MG63 (cell line): ENCODE results near the gene OS9. TPM values are rescaled to one million over a fixed set of nuclear protein-coding genes. Genes with fewer than 3 reads are reported as not detected.
A peak's percentile ranks its signal among the peaks of the same experiment; 100 is the strongest.
"Not testable (repeated sequence)": the region's sequence is repeated elsewhere in the genome, so short reads cannot be mapped to it uniquely, and the experiment has no call there.

Source experiments
- DNase-seq: peaks from one replicate; pipeline ENCODE4 v3.0.0-alpha.2; 2020
- H3K27me3 ChIP-seq: fragments of 250-450 bp; sonication (Bioruptor Pico); 2 replicates; pipeline ENCODE4 v1.5.1; 2020; ENCODE audit warnings: mild to moderate bottlenecking, moderate library complexity
- H3K36me3 ChIP-seq: fragments of 250-450 bp; sonication (Bioruptor Pico); 2 replicates; pipeline ENCODE4 v1.5.1; 2020; ENCODE audit warnings: mild to moderate bottlenecking, moderate library complexity
- H3K4me3 ChIP-seq: fragments of 250-450 bp; sonication (Bioruptor Pico); 2 replicates; pipeline ENCODE4 v1.5.1; 2020; ENCODE audit warnings: mild to moderate bottlenecking, moderate library complexity
- H3K9me3 ChIP-seq: fragments of 250-450 bp; sonication (Bioruptor Pico); 2 replicates; pipeline ENCODE4 v1.5.1; 2020; ENCODE audit warnings: mild to moderate bottlenecking, moderate library complexity
- total RNA-seq: library from RNA; depleted of rRNA; stranded (reverse); fragments of >200 nt; shearing (Covaris generic); gene quantifications from 2 replicates; pipeline ENCODE4 v1.2.3, GENCODE V29; 2014; ENCODE audit warnings: low replicate concordance

The OS9 gene
- total RNA-seq, 1 experiment from 2014 or later, result 139 TPM

DNA sequence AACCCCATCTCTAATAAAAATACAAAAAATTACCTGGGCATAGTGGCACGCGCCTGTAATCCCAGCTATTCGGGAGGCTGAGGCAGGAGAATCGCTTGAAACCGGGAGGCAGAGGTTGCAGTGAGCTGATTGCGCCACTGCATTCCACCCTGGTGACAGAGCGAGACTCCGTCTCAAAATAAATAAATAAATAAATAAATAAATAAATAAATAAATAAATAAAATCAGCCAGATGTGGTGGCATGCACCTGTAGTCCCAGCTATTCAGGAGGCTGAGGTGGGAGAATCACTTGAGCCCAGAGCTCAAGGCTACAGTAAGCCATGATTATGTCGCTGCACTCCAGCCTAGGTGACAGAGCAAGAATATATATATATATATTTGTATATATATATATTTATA, 16.0 kb upstream of the OS9 start:
- H3K9me3 ChIP-seq, DNase-seq, H3K36me3 ChIP-seq, H3K27me3 ChIP-seq, H3K4me3 ChIP-seq: not testable (repeated sequence)

DNA sequence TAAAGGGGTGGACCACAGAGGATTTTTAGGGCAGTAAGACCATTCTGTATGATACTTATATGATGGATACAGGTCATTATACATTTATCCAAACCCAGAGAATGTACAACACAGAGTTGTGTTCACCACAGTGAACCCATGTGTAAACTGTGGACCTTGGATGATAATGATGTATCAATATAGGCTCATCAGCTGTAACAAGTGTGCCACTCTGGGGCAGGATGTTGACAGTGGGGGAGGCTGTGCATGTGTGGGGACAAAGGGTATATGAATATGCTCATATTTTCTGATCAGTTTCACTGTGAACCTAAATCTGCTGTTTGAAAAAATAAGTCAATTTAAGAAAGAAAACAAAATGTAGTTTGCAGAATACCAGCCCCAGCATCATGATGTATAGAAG, 14.2 kb upstream of the OS9 start:
- H3K9me3 ChIP-seq, result 0 out of 2 replicates have a peak, but pooled peaks cover 2% of the 10 kb centered on the region
- H3K4me3 ChIP-seq, result no peak overlapping the region
- no peaks in the 10 kb centered on the region for H3K36me3 ChIP-seq
- peaks cover 11% of the 10 kb centered on the region for H3K27me3 ChIP-seq
- no peak for DNase-seq

DNA sequence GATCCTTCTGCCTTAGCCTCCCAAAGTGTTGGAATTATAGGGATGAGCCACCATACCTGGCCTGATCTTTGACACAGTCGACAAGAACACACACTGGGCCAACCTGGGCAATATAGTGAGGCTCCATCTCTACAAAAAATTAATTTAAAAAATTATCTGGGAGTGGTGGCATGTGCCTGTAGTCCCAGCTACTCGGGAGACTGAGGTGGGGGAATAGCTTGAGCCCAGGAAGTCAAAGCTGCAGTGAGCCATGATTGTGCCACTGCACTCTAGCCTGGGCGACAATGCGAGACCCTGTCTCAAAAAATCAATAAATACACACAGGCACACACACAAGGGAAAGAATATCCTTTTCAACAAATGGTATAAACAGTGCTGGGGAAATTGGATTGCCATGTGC, 6.1 kb upstream of the OS9 start:
- peaks cover 33% of the 10 kb centered on the region for H3K27me3 ChIP-seq
- no peaks in the 10 kb centered on the region for H3K36me3 ChIP-seq
- no peak overlapping the region for H3K4me3 ChIP-seq

DNA sequence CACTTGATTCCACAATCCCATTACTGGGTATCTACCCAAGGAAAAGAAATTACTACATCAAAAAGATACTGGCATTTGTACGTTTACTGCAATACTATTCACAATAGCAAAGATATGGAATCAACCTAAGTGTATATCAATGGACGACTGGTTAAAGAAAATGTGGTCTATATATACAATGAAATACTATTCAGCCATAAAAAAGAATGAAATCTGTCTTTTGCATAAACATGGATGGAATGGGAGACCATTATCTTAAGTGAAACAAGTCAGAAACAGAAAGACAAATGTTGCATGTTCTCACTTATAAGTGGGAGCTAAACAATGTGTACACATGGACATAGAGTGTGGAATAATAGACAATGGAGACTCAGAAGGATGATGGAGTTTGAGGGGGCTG, 5.0 kb upstream of the OS9 start:
- Histone ChIP-seq H3K27me3 (peaks cover 32% of the 10 kb centered on the region), H3K36me3 (no peaks in the 10 kb centered on the region), H3K9me3 (peaks cover 5% of the 10 kb centered on the region; the same call in 1 of the 2 replicates), H3K4me3 (no peak overlapping the region)
- no peak for DNase-seq

More for the DNA sequence above, 6.1 kb upstream of the OS9 start:
- DNase-seq, result no peak
- peaks cover 5% of the 10 kb centered on the region; the same call in 1 of the 2 replicates for H3K9me3 ChIP-seq

DNA sequence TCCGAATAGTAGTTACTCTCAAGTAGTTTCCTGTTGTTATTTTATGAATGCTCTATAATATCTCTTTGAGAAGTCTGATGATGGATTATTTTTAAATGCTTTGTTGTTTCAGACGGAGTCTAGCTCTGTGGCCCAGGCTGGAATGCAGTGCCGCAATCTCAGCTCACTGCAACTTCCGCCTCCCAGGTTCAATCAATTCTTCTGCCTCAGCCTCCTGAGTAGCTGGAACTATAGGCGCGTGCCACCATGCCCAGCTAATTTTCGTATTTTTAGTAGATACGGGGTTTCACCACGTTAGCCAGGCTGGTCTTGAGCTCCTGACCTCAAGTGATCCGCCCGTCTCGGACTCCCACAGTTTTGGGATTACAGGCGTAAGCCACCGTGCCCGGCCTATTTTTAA, 1.4 kb upstream of the OS9 start:
- H3K4me3 ChIP-seq, result no peak overlapping the region
- H3K27me3 ChIP-seq, result peaks cover 13% of the 10 kb centered on the region
- peaks cover 8% of the 10 kb centered on the region for H3K36me3 ChIP-seq
- H3K9me3 ChIP-seq, result peaks cover 3% of the 10 kb centered on the region; the same call in 1 of the 2 replicates
- no peak for DNase-seq

DNA sequence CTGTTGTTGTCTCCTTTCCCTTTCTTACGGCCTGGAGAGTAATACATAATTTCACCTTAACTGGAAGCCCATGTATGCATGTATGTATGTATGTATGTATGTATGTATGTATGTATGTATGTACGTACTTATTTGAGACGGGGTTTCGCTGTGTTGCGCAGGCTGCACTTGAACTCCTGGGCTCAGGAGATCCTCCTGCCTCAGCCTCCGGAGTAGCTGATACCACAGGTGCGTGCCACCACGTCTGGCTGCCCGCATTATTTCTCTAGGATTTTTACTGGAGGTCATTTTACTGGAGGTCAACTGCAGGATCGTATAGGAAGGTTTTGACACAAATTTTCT, 644 bp upstream of the OS9 start:
- no peak for DNase-seq
- Histone ChIP-seq H3K4me3 (peak overlapping the region; percentile 22), H3K9me3 (peaks cover 3% of the 10 kb centered on the region; the same call in 1 of the 2 replicates)

DNA sequence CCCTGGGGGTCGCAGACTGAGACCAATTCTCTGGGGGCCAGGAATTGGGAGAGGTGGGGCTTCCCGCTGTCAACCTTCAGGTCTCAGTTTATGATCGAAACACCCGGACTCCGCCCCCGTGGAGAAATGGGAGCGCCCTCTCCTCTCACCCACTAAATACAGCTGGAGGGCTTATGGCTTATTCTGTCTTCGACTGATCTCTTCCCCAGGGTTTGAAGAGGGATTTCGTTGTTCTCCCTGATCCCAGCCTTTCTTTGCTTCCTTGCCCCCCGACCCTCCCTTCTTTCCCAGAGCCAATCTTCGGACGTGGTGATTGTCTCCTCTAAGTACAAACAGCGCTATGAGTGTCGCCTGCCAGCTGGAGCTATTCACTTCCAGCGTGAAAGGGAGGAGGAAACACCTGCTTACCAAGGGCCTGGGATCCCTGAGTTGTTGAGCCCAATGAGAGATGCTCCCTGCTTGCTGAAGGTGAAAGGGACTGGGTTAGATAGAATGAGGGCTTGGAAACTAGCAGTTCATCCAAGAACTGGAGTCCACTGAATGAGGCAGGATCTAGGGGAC, 607 bp downstream of the OS9 start:
- peaks cover 3% of the 10 kb centered on the region; the same call in 1 of the 2 replicates for H3K9me3 ChIP-seq
- H3K27me3 ChIP-seq, result peaks cover 5% of the 10 kb centered on the region; the same call in 1 of the 2 replicates
- H3K36me3 ChIP-seq, result peaks cover 8% of the 10 kb centered on the region
- DNase-seq, result peak; percentile 4
- peak overlapping the region; percentile 96 for H3K4me3 ChIP-seq

More for the DNA sequence above, 644 bp upstream of the OS9 start:
- H3K36me3 ChIP-seq, result peaks cover 8% of the 10 kb centered on the region
- peaks cover 13% of the 10 kb centered on the region for H3K27me3 ChIP-seq

DNA sequence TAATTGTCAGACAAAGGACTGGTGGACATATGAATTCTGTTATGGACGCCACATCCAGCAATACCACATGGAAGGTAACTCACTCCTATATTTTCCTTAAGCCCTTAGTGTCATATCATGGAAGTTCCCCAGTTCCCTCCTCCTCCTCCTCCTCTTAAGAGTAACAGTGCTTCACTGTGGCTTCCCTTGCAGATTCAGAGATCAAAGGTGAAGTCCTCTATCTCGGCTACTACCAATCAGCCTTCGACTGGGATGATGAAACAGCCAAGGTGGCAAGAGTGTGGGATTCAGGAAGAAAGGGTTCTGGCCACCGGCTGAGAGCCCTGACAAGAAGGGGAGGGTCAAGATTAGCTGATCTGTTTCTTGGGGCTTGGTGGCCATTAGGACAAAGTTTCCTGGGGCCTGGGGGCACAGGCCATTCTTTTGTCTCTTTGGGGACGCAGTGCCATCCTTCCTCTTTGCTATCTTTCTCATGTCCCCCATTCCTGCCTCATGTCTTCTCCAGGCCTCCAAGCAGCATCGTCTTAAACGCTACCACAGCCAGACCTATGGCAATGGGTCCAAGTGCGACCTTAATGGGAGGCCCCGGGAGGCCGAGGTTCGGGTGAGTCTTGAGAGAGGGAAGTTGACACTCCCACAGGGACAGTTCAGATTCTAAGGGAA, 2.0 kb downstream of the OS9 start:
- Histone ChIP-seq H3K27me3 (no peaks in the 10 kb centered on the region), H3K9me3 (peaks cover 3% of the 10 kb centered on the region; the same call in 1 of the 2 replicates), H3K36me3 (peaks cover 8% of the 10 kb centered on the region), H3K4me3 (no peak overlapping the region)
- DNase-seq, result no peak

DNA sequence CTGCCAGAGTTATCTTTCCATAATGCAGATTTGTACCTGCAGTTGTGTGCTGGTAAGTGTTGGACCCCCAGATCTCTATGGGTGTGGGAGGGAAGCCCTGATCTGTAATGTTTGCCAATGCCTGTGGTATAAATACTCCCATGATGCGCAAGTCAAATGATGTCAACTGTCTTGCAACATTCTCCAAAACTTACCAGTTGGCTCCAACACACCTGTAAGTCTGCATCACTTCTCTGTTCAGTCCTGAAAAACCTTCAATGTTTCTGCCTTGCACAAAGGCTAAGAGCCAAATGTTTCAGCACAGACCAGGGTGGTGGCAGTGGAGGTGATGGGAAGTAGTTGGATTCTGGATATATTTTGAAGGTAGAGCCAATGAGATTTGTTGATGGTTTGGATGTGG, 3.1 kb downstream of the OS9 start:
- Histone ChIP-seq H3K4me3 (no peak overlapping the region), H3K36me3 (peaks cover 8% of the 10 kb centered on the region), H3K9me3 (no peaks in the 10 kb centered on the region), H3K27me3 (no peaks in the 10 kb centered on the region)
- DNase-seq, result no peak

DNA sequence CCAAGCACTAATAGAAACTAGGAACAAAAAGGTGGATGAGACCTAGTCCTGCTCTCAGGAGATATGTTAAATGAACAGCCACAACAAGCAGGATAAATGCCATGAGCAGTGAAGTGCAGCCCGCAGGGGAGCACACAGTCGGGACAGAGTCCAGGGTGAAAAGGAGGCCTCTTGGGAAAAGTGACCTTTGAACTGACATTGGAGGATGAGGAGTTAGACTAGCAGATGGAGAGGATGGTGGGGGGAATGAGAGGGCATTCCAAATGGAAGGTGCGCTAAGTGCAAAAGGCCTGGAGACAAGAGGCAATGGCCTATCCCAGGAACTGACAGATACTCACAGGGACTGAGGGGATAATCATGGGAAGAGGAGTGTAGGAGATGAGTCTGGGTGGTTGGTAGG, 4.5 kb downstream of the OS9 start:
- Histone ChIP-seq H3K9me3 (no peaks in the 10 kb centered on the region), H3K27me3 (no peaks in the 10 kb centered on the region), H3K36me3 (peaks cover 10% of the 10 kb centered on the region), H3K4me3 (no peak overlapping the region)
- no peak for DNase-seq

DNA sequence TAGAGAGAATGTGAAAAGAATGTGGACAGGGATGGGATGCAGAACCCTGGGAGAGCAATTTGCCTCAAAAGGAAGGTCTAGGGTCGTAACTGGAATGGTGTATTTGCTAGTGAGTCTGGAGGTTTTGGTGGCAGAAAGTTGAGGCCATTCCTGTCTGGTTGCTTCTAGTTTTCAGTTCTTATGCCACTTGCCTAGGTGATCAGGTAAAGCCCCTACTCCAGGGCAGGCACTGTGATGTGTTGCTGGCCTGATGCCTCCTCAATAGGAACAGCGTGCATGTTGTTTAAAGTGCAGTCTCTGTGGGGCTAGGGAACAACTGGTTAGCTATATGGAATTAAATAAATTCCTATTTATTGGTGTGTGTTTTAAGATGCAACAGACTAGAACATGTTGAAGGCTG, 6.4 kb downstream of the OS9 start:
- no peaks in the 10 kb centered on the region for H3K27me3 ChIP-seq
- H3K9me3 ChIP-seq, result 0 out of 2 replicates have a peak, but pooled peaks cover 2% of the 10 kb centered on the region
- no peak overlapping the region for H3K4me3 ChIP-seq
- H3K36me3 ChIP-seq, result peaks cover 13% of the 10 kb centered on the region
- no peak for DNase-seq

DNA sequence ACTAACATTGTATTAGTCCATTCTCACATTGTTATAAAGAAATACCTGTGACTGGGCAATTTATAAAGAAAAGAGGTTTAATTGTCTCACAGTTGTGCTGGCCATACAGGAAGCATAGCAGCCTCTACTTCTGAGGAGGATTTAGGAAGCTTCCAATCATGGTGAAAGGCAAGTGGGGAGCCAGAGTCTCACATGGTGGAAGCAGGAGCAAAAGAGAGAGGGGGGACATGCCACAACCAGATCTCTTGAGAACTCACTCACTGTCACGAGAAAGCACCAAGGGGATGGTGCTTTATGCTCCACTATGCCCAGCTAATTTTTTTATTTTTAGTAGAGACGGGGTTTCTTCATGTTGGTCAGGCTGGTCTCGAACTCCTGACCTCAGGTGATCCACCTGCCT, 13.3 kb downstream of the OS9 start:
- DNase-seq, result no peak
- Histone ChIP-seq H3K27me3 (no peaks in the 10 kb centered on the region), H3K4me3 (no peak overlapping the region), H3K9me3 (peaks cover 4% of the 10 kb centered on the region; the same call in 1 of the 2 replicates), H3K36me3 (peaks cover 8% of the 10 kb centered on the region)

DNA sequence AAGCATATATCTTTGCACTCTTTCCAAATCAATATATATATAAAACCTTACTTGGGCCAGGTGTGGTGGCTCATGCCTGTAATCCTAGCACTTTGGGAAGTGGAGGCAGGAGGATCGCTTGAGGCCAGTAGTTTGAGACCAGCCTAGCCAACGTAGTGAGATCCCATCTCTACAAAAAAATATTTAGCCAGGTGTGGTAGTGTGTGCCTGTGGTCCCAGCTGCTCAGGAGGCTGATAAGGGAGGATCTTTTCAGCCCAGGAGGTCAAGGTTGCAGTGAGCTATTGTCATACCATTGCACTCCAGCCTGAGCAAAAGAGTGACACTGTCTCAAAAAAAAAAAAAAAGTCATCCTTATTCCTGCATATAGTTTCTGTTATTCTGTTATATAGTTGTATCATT, 14.4 kb downstream of the OS9 start:
- Histone ChIP-seq H3K4me3 (no peak overlapping the region), H3K36me3 (peaks cover 7% of the 10 kb centered on the region), H3K27me3 (no peaks in the 10 kb centered on the region), H3K9me3 (peaks cover 4% of the 10 kb centered on the region; the same call in 1 of the 2 replicates)
- no peak for DNase-seq

DNA sequence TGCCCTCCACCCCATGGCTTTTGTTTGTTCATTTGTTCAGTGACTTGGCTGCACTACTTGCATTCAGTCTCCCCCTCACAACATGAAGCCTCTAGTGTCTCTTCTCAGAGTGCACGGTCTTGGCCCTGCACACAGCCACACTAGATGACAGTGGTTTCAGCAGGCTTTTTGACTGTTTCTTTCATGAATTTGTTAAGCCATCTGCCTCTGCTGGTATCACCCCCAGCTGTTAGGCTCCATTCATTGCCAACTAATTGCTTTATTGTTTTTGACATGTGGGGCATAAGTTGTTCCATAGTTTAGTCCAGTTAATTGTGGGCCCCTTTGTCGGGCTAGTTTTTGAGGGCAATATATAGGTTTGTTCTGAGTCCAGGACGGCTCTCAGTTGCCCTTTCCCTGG, 18.8 kb downstream of the OS9 start:
- Histone ChIP-seq H3K27me3 (no peaks in the 10 kb centered on the region), H3K9me3 (peaks cover 2% of the 10 kb centered on the region; the same call in 1 of the 2 replicates)
- DNase-seq, result no peak

DNA sequence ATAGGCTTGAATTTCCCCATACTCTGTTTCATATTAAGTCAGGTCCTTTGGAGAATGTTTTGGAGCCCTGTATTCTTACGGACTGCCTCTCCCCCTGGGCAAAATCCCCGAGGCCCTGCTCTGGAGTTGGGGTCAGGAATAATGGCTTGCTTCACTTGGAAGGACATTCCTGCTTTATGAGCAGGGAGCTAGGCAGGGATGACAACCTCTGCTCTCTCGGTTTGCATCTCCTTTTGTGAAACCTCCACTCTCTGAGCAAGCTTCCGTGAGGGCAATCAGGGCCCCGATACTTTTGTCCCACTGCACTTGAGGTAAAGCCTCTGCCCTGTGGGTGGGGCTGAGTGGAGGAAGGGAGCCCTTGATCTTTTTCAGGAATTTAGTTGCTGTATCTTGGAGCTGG, 19.3 kb downstream of the OS9 start:
- peaks cover 7% of the 10 kb centered on the region for H3K36me3 ChIP-seq
- H3K9me3 ChIP-seq, result peaks cover 2% of the 10 kb centered on the region; the same call in 1 of the 2 replicates
- DNase-seq, result no peak
- H3K27me3 ChIP-seq, result no peaks in the 10 kb centered on the region
- no peak overlapping the region for H3K4me3 ChIP-seq

More for the DNA sequence above, 18.8 kb downstream of the OS9 start:
- Histone ChIP-seq H3K4me3 (no peak overlapping the region), H3K36me3 (peaks cover 7% of the 10 kb centered on the region)

DNA sequence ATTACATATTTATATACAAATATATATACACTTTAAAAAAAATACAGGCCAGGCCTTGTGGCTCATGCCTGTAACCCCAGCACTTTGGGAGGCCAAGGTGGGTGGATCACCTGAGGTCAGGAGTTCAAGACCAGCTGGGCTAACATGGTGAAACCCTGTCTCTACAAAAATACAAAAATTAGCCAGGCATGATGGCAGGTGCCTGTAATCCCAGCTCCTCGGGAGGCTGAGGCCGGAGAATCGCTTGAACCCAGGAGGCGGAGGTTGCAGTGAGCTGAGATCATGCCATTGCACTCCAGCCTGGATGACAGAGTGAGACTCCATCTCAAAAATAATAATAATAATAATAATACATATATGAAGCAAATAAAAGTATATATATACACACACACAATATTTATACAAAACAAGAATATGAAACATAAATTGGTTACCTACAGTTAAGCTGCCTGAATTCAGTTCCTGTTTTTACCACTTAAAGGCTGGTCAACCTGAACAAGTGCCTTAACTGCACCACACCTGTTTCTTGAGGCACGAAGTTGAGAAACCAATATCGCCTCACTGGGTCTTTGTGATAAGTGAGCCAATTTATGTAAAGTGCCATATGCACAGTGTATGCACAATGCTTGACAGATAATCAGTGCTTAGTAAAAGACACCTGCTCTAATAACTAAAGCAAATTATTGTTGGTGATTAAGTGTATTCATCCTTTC, 21.3 kb downstream of the OS9 start:
- not testable (repeated sequence) for H3K4me3 ChIP-seq, DNase-seq, H3K36me3 ChIP-seq, H3K9me3 ChIP-seq, H3K27me3 ChIP-seq

DNA sequence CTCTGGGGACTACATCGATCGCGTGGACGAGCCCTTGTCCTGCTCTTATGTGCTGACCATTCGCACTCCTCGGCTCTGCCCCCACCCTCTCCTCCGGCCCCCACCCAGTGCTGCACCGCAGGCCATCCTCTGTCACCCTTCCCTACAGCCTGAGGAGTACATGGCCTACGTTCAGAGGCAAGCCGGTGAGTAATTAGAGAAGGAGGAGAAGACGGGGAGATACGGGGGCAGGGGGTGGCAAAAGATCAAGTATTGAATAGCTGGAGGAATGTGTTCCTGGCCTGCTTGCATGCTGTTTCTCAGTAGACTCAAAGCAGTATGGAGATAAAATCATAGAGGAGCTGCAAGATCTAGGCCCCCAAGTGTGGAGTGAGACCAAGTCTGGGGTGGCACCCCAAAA, 21.9 kb downstream of the OS9 start:
- Histone ChIP-seq H3K4me3 (no peak overlapping the region), H3K36me3 (peaks cover 7% of the 10 kb centered on the region)

More for the DNA sequence above, 21.9 kb downstream of the OS9 start:
- Histone ChIP-seq H3K9me3 (peaks cover 2% of the 10 kb centered on the region; the same call in 1 of the 2 replicates), H3K27me3 (no peaks in the 10 kb centered on the region)
- no peak for DNase-seq
